ENCODE measurements around the gene ACTL7B. TPM values are rescaled to one million over a fixed set of nuclear protein-coding genes. Genes with fewer than 3 reads are reported as not detected.
"Not testable (repeated sequence)": the region's sequence is repeated elsewhere in the genome, so short reads cannot be mapped to it uniquely, and the experiment has no call there.

ACTL7B gene
- total and polyA plus RNA-seq, 2 donors (not counting 1 experiment from before 2014, with no cell fraction given) = not detected

DNA sequence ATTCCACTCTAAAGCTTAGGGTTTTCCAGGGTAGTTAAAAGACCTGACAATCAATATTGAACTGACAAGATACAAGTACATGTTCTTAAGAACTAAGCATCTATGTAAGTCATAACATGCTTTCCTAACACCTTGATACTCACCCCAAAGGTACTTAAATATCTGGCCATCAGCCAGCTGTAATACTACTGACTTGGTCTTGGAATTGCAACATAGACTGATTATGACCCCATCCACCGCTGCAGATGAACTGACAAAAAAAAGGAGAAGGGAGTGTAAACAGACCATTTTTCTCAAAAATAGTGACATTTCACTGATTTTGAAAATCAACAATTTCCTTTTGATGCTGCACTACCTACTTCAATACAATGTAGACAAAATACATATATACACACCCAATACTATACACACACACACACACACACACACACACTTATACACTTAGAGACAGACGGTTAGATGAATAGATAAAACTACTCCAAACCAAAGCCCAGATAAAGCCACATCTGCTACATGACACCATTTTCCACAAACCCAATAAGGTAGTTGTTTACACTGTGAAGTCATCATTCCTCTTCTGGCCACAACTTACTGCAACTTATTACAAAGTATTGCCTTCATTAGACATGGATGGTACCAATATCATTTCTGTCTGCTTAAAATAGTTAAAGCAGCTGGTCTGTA, 47.8 kb upstream of the ACTL7B start:
- Histone ChIP-seq H4K20me1 (ENCODE audit: control insufficient read depth, extremely low read depth, insufficient read depth, low read length) (no peaks in the 10 kb centered on the region), H3K27ac (ENCODE audit: insufficient read depth, low read length) (no peak overlapping the region), H3K4me2 (ENCODE audit: extremely low read depth, insufficient read depth, low read length) (no peak overlapping the region), H3K27me3 (ENCODE audit: control insufficient read depth, insufficient read depth, low read length) (no peaks in the 10 kb centered on the region), H3K79me2 (ENCODE audit: control insufficient read depth, insufficient read depth, low read length) (no peaks in the 10 kb centered on the region), H3K4me3 (replicated peaks in 1 of 4; ENCODE audit: control extremely low read depth in 1 of 4, insufficient read depth in 1 of 4, low read depth in 3 of 4, low read length in 4 of 4) (no peak overlapping the region), H3K9me3 (ENCODE audit: control insufficient read depth, insufficient read depth, low read depth, low read length) (no peaks in the 10 kb centered on the region), H3K4me1 (ENCODE audit: control insufficient read depth, extremely low read depth, insufficient read depth, low read length) (no peaks in the 10 kb centered on the region), H3K9ac (ENCODE audit: insufficient read depth, low read length) (no peak overlapping the region), H2AFZ (ENCODE audit: low read length) (no peak overlapping the region), H3K36me3 (ENCODE audit: control insufficient read depth, insufficient read depth, low read length) (peaks cover 11% of the 10 kb centered on the region)
- no peak for TF ChIP-seq EZH2 (IDR thresholded peaks at IDR 0.05; ENCODE audit: low read length, missing control alignments)
- TF ChIP-seq CTCF (conservative IDR thresholded peaks at IDR 0.05 in 1 of 2, IDR thresholded peaks at IDR 0.05 in 1 of 2; ENCODE audit: low read depth in 1 of 2, low read length in 2 of 2) = no peak
- DNase-seq (ENCODE audit: low read depth in 2 of 2) = peak; percentile 26 to 37

DNA sequence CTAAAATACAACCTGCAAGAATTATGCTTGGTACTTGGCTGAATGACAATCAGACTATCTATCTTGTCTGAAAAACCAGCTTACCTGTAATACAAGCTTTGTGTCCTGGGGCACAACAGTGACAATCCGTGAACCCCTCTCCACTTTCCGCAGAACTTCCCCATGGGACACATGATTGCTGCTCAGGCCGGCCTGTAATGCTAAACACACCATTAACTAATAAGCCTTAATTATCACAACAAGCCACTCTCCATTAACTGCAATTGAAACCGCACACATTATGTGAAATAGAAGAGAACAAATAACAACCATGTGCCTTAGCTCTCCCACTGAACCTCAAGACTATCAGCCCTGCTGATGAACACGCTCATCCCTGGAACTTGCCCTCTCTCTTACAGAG, 44.4 kb upstream of the ACTL7B start:
- no peak for TF ChIP-seq CTCF (conservative IDR thresholded peaks at IDR 0.05 in 1 of 2, IDR thresholded peaks at IDR 0.05 in 1 of 2; ENCODE audit: low read depth in 1 of 2, low read length in 2 of 2)
- no peak for TF ChIP-seq EZH2 (IDR thresholded peaks at IDR 0.05; ENCODE audit: low read length, missing control alignments)
- no peak for DNase-seq (ENCODE audit: low read depth in 2 of 2)
- Histone ChIP-seq H3K4me1 (ENCODE audit: control insufficient read depth, extremely low read depth, insufficient read depth, low read length) (no peaks in the 10 kb centered on the region), H3K36me3 (ENCODE audit: control insufficient read depth, insufficient read depth, low read length) (peaks cover 11% of the 10 kb centered on the region), H3K9ac (ENCODE audit: insufficient read depth, low read length) (no peak overlapping the region), H3K79me2 (ENCODE audit: control insufficient read depth, insufficient read depth, low read length) (no peaks in the 10 kb centered on the region), H4K20me1 (ENCODE audit: control insufficient read depth, extremely low read depth, insufficient read depth, low read length) (no peaks in the 10 kb centered on the region), H3K4me3 (replicated peaks in 1 of 4; ENCODE audit: control extremely low read depth in 1 of 4, insufficient read depth in 1 of 4, low read depth in 3 of 4, low read length in 4 of 4) (no peak overlapping the region), H2AFZ (ENCODE audit: low read length) (no peak overlapping the region), H3K27me3 (ENCODE audit: control insufficient read depth, insufficient read depth, low read length) (no peaks in the 10 kb centered on the region), H3K27ac (ENCODE audit: insufficient read depth, low read length) (no peak overlapping the region), H3K4me2 (ENCODE audit: extremely low read depth, insufficient read depth, low read length) (no peak overlapping the region), H3K9me3 (ENCODE audit: control insufficient read depth, insufficient read depth, low read depth, low read length) (no peaks in the 10 kb centered on the region)

DNA sequence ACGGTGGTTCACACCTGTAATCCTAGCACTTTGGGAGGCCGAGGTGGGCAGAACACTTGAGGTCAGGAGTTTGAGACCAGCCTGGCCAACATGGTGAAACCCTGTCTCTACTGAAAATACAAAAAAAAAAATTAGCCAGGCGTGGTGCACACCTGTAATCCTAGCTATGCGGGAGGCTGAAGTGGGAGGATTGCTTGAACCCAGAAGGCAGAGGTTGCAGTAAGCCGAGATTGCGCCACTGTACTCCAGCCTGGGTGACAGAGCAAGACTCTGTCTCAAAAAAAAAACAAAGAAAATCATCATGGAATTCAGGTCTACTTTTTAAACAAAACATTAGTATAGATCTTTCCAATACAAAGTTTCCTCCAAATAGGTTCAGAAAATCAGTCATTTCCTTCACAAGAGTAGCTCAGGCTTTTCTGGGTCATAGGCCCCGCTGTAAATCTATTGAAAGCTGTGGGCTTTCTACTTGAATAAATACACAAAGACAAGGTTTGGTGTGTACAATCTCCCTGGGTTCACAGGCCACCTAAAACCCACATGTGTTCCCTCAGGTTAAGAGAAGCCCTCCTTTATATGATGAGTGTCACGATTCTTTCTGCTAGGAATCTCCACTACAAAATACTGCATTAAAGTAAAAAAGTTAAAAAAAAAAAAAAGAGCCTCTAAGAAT, 43.4 kb upstream of the ACTL7B start:
- not testable (repeated sequence) for DNase-seq (ENCODE audit: low read depth in 2 of 2); H3K4me2 ChIP-seq (ENCODE audit: extremely low read depth, insufficient read depth, low read length); H3K4me3 ChIP-seq (replicated peaks in 1 of 4; ENCODE audit: control extremely low read depth in 1 of 4, insufficient read depth in 1 of 4, low read depth in 3 of 4, low read length in 4 of 4); H2AFZ ChIP-seq (ENCODE audit: low read length); H3K27ac ChIP-seq (ENCODE audit: insufficient read depth, low read length); H3K79me2 ChIP-seq (ENCODE audit: control insufficient read depth, insufficient read depth, low read length); H3K4me1 ChIP-seq (ENCODE audit: control insufficient read depth, extremely low read depth, insufficient read depth, low read length); H3K9ac ChIP-seq (ENCODE audit: insufficient read depth, low read length); H3K9me3 ChIP-seq (ENCODE audit: control insufficient read depth, insufficient read depth, low read depth, low read length); H3K27me3 ChIP-seq (ENCODE audit: control insufficient read depth, insufficient read depth, low read length); H4K20me1 ChIP-seq (ENCODE audit: control insufficient read depth, extremely low read depth, insufficient read depth, low read length)
- peaks cover 11% of the 10 kb centered on the region for H3K36me3 ChIP-seq (ENCODE audit: control insufficient read depth, insufficient read depth, low read length)
